Lung (tissue), 12 donors: ENCODE data around the gene SCARF1. TPM values are rescaled to one million over a fixed set of nuclear protein-coding genes. Genes with fewer than 3 reads are reported as not detected.

Experiments
- ATAC-seq: fragments of 200-7000 bp; cut with Tn5 transposase; one replicate; pipeline ENCODE4 v1.9.1; 2020; ENCODE audit warnings: moderate number of reproducible peaks; ENCODE audit not compliant: insufficient read depth, low FRiP score
- DNase-seq, 3 donors: peaks; one replicate each; pipeline ENCODE4 v3.0.0-alpha.2; 2013 to 2017
- H3K27ac ChIP-seq, 2 donors: one replicate each; pipeline ENCODE4 v1.5.1; 2013; ENCODE audit warnings: mild to moderate bottlenecking in 2 of 2, moderate library complexity in 2 of 2, control low read depth in 1 of 2, inconsistent platforms in 1 of 2, low read depth in 1 of 2, low read length in 1 of 2
- H3K27me3 ChIP-seq, 3 donors: one replicate each; pipeline ENCODE4 v1.5.1; 2013; ENCODE audit warnings: low read length in 2 of 3; ENCODE audit not compliant: control insufficient read depth in 3 of 3, insufficient read depth in 3 of 3
- H3K36me3 ChIP-seq, 4 donors: one replicate each; pipeline ENCODE4 v1.5.1; 2013; ENCODE audit warnings: low read length in 4 of 4, mild to moderate bottlenecking in 1 of 4, moderate library complexity in 1 of 4; ENCODE audit not compliant: control insufficient read depth in 4 of 4, insufficient read depth in 4 of 4
- H3K4me1 ChIP-seq, 5 donors: one replicate each; pipeline ENCODE4 v1.5.1; 2013; ENCODE audit warnings: low read length in 5 of 5, mild to moderate bottlenecking in 2 of 5, moderate library complexity in 1 of 5; ENCODE audit not compliant: control insufficient read depth in 5 of 5, insufficient read depth in 5 of 5
- H3K4me3 ChIP-seq: one replicate; pipeline ENCODE4 v1.5.1; 2013; ENCODE audit warnings: mild to moderate bottlenecking, control low read depth, moderate library complexity
- H3K9ac ChIP-seq, 2 donors: one replicate each; pipeline ENCODE4 v1.5.1; 2013; ENCODE audit warnings: low read length in 2 of 2, control low read depth in 1 of 2; ENCODE audit not compliant: insufficient read depth in 1 of 2
- H3K9me3 ChIP-seq, 4 donors: one replicate each; pipeline ENCODE4 v1.5.1; 2013; ENCODE audit warnings: low read length in 3 of 4, mild to moderate bottlenecking in 1 of 4, moderate library complexity in 1 of 4; ENCODE audit not compliant: control insufficient read depth in 4 of 4, insufficient read depth in 3 of 4
- WGBS, 2 donors: extraction: QIAGEN DNeasy Blood & Tissue Kit; methylation state at CpG; one replicate each; pipeline ENCODE4 v1.1.7; 2013; 5-methylcytosine and 5-hydroxymethylcytosine counted together
- polyA plus RNA-seq, 2 donors: library from polyadenylated mRNA; stranded (reverse); fragments of 200-250 nt; gene quantifications; one replicate each; pipeline ENCODE4 v1.2.1, GENCODE V29; 2013
- total RNA-seq, 2 donors: library from RNA; depleted of rRNA in 1 of 2; stranded (reverse); fragments of >200 nt in 1 of 2; gene quantifications; one replicate each; pipeline ENCODE4 v1.2.1, GENCODE V29; 2014 to 2021
- TF ChIP-seq, protein P1 (sequence below): IDR thresholded peaks from 2 replicates; pipeline ENCODE4 v1.5.1; 2012; ENCODE audit warnings: mild to moderate bottlenecking; ENCODE audit errors: control extremely low read depth, extremely low read depth
- donor health status: control.
- donor health status: control.
- donor health status: Bipolar disorder and iron deficiency.
- donor health status: healthy.
- donor health status: DM: yes; HTN: yes; CAD: no.

The SCARF1 gene
- total and polyA plus RNA-seq, 4 donors: 17.1 to 39.7 (median 29.4) TPM

DNA sequence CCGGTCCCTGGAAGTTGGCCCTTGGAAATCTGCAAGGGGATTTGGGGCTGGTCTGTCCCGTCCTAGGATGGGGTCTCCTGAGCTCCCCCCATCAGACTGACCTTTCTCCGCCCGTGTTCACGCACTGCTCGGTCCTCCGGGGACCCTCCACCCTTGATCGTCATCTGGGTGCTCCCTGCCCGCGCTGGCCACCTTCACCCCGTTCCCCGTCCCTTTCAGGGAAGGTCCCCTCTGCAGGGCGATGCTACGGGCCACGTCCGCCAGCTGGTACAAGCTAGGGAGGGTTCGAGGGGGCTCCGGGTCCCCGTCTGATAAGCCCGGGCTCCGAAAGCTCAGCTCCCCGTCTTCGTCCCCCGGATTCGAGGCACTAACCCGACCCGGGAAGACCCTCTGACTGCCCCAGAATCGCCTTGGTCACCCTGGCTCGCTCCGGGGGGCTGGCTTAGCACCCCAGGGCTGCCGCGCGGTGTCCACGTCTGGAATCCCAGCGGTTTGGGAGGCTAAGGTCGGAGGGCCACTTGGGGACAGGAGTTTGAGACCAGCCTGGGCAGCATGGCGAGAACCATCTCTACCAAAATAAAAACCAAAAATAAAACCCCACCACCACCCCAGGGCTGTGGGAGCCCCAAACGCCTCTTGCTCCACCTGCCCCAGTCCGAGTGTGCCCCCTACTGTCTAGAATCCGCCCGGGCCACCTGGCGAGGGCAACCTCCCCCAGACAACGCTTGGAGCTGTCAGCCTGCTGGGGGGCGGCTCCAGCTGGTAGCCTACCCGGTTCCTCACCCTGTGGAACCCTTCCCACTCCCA is 15.8 kb downstream of the SCARF1 start:
- H3K9ac ChIP-seq: peak overlapping the region in 1 of 2 donors; percentile 67
- ATAC-seq: no peak
- peak overlapping the region; percentile 87 to 90 for H3K27ac ChIP-seq
- H3K9me3 ChIP-seq: no peaks in the 10 kb centered on the region
- H3K4me3 ChIP-seq: peak overlapping the region; percentile 50
- peaks cover 0 to 2% (median 1%) of the 10 kb centered on the region in 4 donors for H3K36me3 ChIP-seq
- peaks cover 0 to 27% (median 12%) of the 10 kb centered on the region in 5 donors for H3K4me1 ChIP-seq
- DNase-seq: peak in 2 of 3 donors; percentile 42 to 46
- TF ChIP-seq, protein P1, sequence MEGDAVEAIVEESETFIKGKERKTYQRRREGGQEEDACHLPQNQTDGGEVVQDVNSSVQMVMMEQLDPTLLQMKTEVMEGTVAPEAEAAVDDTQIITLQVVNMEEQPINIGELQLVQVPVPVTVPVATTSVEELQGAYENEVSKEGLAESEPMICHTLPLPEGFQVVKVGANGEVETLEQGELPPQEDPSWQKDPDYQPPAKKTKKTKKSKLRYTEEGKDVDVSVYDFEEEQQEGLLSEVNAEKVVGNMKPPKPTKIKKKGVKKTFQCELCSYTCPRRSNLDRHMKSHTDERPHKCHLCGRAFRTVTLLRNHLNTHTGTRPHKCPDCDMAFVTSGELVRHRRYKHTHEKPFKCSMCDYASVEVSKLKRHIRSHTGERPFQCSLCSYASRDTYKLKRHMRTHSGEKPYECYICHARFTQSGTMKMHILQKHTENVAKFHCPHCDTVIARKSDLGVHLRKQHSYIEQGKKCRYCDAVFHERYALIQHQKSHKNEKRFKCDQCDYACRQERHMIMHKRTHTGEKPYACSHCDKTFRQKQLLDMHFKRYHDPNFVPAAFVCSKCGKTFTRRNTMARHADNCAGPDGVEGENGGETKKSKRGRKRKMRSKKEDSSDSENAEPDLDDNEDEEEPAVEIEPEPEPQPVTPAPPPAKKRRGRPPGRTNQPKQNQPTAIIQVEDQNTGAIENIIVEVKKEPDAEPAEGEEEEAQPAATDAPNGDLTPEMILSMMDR: peak; percentile 54
- 2 to 3% methylated on average over 44 to 45 of the region's 45 CpGs for WGBS, 2 donors
- H3K27me3 ChIP-seq: peaks cover 0 to 7% (median 0%) of the 10 kb centered on the region in 3 donors

- peak overlapping the region in 1 of 2 donors; percentile 67 for H3K9ac ChIP-seq
- TF ChIP-seq, protein P1: peak; percentile 10
- H3K4me3 ChIP-seq: peak overlapping the region; percentile 66
- H3K9me3 ChIP-seq: no peaks in the 10 kb centered on the region
- H3K4me1 ChIP-seq: peaks cover 0 to 27% (median 12%) of the 10 kb centered on the region in 5 donors
- ATAC-seq (peak; percentile 88), DNase-seq (peak; percentile 97 to 98 (median 98))
- WGBS, 2 donors: 1% methylated on average over 61 to 77 of the region's 77 CpGs
- H3K27me3 ChIP-seq: peaks cover 0 to 7% (median 0%) of the 10 kb centered on the region in 3 donors
- H3K27ac ChIP-seq: peak overlapping the region; percentile 87 to 90
- H3K36me3 ChIP-seq: peaks cover 0 to 2% (median 0%) of the 10 kb centered on the region in 4 donors
Measured at GRCh38 chr17:1628856-1629503, 16.6 kb downstream of the SCARF1 start.

- Histone ChIP-seq H3K36me3 (peaks cover 0 to 2% (median 0%) of the 10 kb centered on the region in 4 donors), H3K27me3 (peaks cover 0 to 7% (median 0%) of the 10 kb centered on the region in 3 donors), H3K27ac (peak within 1 kb of the TSS; percentile 87 to 90), H3K9ac (peak within 1 kb of the TSS in 1 of 2 donors; percentile 67), H3K9me3 (no peaks in the 10 kb centered on the region), H3K4me1 (peaks cover 0 to 27% (median 12%) of the 10 kb centered on the region in 5 donors), H3K4me3 (peak within 1 kb of the TSS; percentile 66)
- peak; percentile 81 for ATAC-seq
- WGBS, 2 donors: 0 to 1% methylated on average over 66 to 95 of the region's 95 CpGs
- DNase-seq: peak; percentile 87 to 95 (median 89)
- TF ChIP-seq, protein P1: no peak
Measured at GRCh38 chr17:1627982-1628855, 17.3 kb downstream of the SCARF1 start, which contains the start of gene SLC43A2. TSS of gene SLC43A2 (minus strand) at chr17:1628834. CDS start at chr17:1627874, 960 bp downstream.
